ENCODE results near the gene TDP2. TPM values are rescaled to one million over a fixed set of nuclear protein-coding genes. Genes with fewer than 3 reads are reported as not detected.
A peak's percentile ranks its signal among the peaks of the same experiment; 100 is the strongest.
"Not testable (repeated sequence)": the region's sequence is repeated elsewhere in the genome, so short reads cannot be mapped to it uniquely, and the experiment has no call there.

TDP2 gene
- total RNA-seq, 1 donor = 27.9 TPM

GRCh38 chr6:24668997-24669361, 2.3 kb upstream of the TDP2 start:
- Histone ChIP-seq H3K27me3 (ENCODE audit: insufficient read depth, low read length) (no peaks in the 10 kb centered on the region), H3K36me3 (ENCODE audit: insufficient read depth, low read length) (peaks cover 6% of the 10 kb centered on the region), H4K20me1 (ENCODE audit: insufficient read depth, low read length) (no peaks in the 10 kb centered on the region), H3K9me3 (ENCODE audit: low read depth, low read length) (no peaks in the 10 kb centered on the region), H3K79me2 (ENCODE audit: insufficient read depth, low read length) (peaks cover 31% of the 10 kb centered on the region), H2AFZ (ENCODE audit: low read length) (no peak overlapping the region), H3K4me1 (ENCODE audit: insufficient read depth, low read length) (peaks cover 15% of the 10 kb centered on the region), H3K27ac (ENCODE audit: low read depth, low read length) (no peak overlapping the region), H3K4me2 (ENCODE audit: insufficient read depth, low read length) (no peak overlapping the region), H3K4me3 (ENCODE audit: insufficient read depth, low read length) (no peak overlapping the region)
- TF ChIP-seq, protein P1, sequence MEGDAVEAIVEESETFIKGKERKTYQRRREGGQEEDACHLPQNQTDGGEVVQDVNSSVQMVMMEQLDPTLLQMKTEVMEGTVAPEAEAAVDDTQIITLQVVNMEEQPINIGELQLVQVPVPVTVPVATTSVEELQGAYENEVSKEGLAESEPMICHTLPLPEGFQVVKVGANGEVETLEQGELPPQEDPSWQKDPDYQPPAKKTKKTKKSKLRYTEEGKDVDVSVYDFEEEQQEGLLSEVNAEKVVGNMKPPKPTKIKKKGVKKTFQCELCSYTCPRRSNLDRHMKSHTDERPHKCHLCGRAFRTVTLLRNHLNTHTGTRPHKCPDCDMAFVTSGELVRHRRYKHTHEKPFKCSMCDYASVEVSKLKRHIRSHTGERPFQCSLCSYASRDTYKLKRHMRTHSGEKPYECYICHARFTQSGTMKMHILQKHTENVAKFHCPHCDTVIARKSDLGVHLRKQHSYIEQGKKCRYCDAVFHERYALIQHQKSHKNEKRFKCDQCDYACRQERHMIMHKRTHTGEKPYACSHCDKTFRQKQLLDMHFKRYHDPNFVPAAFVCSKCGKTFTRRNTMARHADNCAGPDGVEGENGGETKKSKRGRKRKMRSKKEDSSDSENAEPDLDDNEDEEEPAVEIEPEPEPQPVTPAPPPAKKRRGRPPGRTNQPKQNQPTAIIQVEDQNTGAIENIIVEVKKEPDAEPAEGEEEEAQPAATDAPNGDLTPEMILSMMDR (IDR thresholded peaks at IDR 0.05; ENCODE audit: extremely low read depth, low read depth, low read length) = no peak
- no peak for DNase-seq (ENCODE audit: insufficient read length, low spot score, missing footprints)

- not testable (repeated sequence) for H2AFZ ChIP-seq (ENCODE audit: low read length); H3K27me3 ChIP-seq (ENCODE audit: insufficient read depth, low read length); H4K20me1 ChIP-seq (ENCODE audit: insufficient read depth, low read length); DNase-seq (ENCODE audit: insufficient read length, low spot score, missing footprints); H3K9me3 ChIP-seq (ENCODE audit: low read depth, low read length)
- H3K4me1 ChIP-seq (ENCODE audit: insufficient read depth, low read length) = peaks cover 15% of the 10 kb centered on the region
- peak overlapping the region; percentile 95 for H3K27ac ChIP-seq (ENCODE audit: low read depth, low read length)
- peak overlapping the region; percentile 94 for H3K4me2 ChIP-seq (ENCODE audit: insufficient read depth, low read length)
- H3K4me3 ChIP-seq (ENCODE audit: insufficient read depth, low read length) = peak overlapping the region; percentile 89
- peaks cover 13% of the 10 kb centered on the region for H3K36me3 ChIP-seq (ENCODE audit: insufficient read depth, low read length)
- H3K79me2 ChIP-seq (ENCODE audit: insufficient read depth, low read length) = peaks cover 38% of the 10 kb centered on the region
Measured at GRCh38 chr6:24668066-24668996, 1.6 kb upstream of the TDP2 start.

GRCh38 chr6:24667378-24667803, 692 bp upstream of the TDP2 start:
- peaks cover 43% of the 10 kb centered on the region for H3K79me2 ChIP-seq (ENCODE audit: insufficient read depth, low read length)
- DNase-seq (ENCODE audit: insufficient read length, low spot score, missing footprints) = peak; percentile 78
- H3K27ac ChIP-seq (ENCODE audit: low read depth, low read length) = peak overlapping the region; percentile 95
- peak overlapping the region; percentile 97 for H2AFZ ChIP-seq (ENCODE audit: low read length)
- H3K27me3 ChIP-seq (ENCODE audit: insufficient read depth, low read length) = no peaks in the 10 kb centered on the region
- H3K4me1 ChIP-seq (ENCODE audit: insufficient read depth, low read length) = peaks cover 15% of the 10 kb centered on the region
- no peaks in the 10 kb centered on the region for H3K9me3 ChIP-seq (ENCODE audit: low read depth, low read length)
- peak overlapping the region; percentile 89 for H3K4me3 ChIP-seq (ENCODE audit: insufficient read depth, low read length)
- H4K20me1 ChIP-seq (ENCODE audit: insufficient read depth, low read length) = no peaks in the 10 kb centered on the region
- H3K4me2 ChIP-seq (ENCODE audit: insufficient read depth, low read length) = peak overlapping the region; percentile 94
- TF ChIP-seq, protein P1 (IDR thresholded peaks at IDR 0.05; ENCODE audit: extremely low read depth, low read depth, low read length) = no peak
- peaks cover 22% of the 10 kb centered on the region for H3K36me3 ChIP-seq (ENCODE audit: insufficient read depth, low read length)

GRCh38 chr6:24666097-24666640, 530 bp downstream of the TDP2 start:
- Histone ChIP-seq H2AFZ (ENCODE audit: low read length) (peak overlapping the region; percentile 100), H3K27ac (ENCODE audit: low read depth, low read length) (peak overlapping the region; percentile 95), H3K4me2 (ENCODE audit: insufficient read depth, low read length) (peak overlapping the region; percentile 91), H4K20me1 (ENCODE audit: insufficient read depth, low read length) (no peaks in the 10 kb centered on the region), H3K36me3 (ENCODE audit: insufficient read depth, low read length) (peaks cover 25% of the 10 kb centered on the region), H3K79me2 (ENCODE audit: insufficient read depth, low read length) (peaks cover 44% of the 10 kb centered on the region), H3K9me3 (ENCODE audit: low read depth, low read length) (no peaks in the 10 kb centered on the region), H3K27me3 (ENCODE audit: insufficient read depth, low read length) (no peaks in the 10 kb centered on the region), H3K4me1 (ENCODE audit: insufficient read depth, low read length) (peaks cover 15% of the 10 kb centered on the region), H3K4me3 (ENCODE audit: insufficient read depth, low read length) (peak overlapping the region; percentile 89)
- TF ChIP-seq, protein P1 (IDR thresholded peaks at IDR 0.05; ENCODE audit: extremely low read depth, low read depth, low read length) = no peak
- DNase-seq (ENCODE audit: insufficient read length, low spot score, missing footprints) = peak; percentile 58

All from osteoblast (primary cell).